ENCODE data around the gene CTSD.

CTSD gene

DNA sequence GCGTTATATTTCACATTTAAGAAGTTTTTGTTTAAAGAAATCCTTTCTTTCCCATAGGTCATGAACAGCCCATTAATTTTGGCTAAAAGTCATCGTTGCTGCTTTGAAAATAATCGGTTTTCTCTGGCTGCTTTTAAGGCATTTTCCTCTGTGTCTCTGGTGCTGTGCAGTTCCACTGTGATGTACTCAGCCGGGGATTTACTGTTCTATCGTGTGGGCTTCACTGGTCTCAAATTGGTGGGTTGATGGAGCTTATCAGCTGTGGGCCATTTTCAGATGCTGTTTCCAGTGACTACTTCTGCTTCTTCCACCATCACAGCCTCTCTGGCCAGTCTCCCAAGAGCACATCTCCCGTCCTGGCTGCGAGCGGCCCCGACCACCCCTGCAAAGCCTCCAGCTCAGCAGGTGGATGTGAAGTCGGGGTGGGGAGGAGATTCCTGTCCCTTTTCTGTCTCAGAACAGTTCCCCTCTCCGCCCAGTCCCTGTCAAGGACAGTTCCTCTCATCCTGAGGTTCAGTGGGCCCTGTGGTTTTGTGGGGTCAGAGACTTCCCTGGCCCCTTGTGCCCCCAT lies 33.6 kb downstream of the CTSD start:
- H3K36me3 Mint-ChIP-seq, result no peaks in the 10 kb centered on the region
- peaks cover 24 to 33% of the 10 kb centered on the region in 2 donors for H3K4me1 Mint-ChIP-seq
- peaks cover 68 to 87% of the 10 kb centered on the region in 2 donors for H3K27me3 Mint-ChIP-seq
- DNase-seq, result no peak
- no peak overlapping the region for H3K4me3 Mint-ChIP-seq
- no peak overlapping the region for H3K27ac Mint-ChIP-seq
- H3K9me3 Mint-ChIP-seq, result peaks cover 3 to 6% of the 10 kb centered on the region in 2 donors
- peak; percentile 27 to 44 for ATAC-seq (replicated peaks)

DNA sequence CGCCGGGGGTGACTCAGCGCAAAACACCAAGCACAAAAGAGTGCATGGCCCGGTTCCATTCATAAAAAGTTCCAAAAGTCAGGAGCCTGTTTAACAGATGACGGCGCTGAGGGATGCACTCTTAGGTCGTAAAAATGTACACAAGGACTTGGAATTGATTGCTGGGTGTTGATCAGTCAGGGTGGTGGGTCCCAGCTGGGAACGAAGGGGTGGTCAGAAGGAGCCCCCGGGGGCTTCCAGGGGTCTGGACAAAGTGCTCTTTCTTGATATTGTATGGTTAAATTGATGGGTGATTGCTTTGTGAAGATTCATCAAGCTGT lies 34.1 kb downstream of the CTSD start:
- DNase-seq (no peak), ATAC-seq (replicated peaks) (no peak)
- H3K4me1 Mint-ChIP-seq, result peaks cover 24 to 33% of the 10 kb centered on the region in 2 donors
- no peaks in the 10 kb centered on the region for H3K36me3 Mint-ChIP-seq
- H3K9me3 Mint-ChIP-seq, result peaks cover 3 to 6% of the 10 kb centered on the region in 2 donors
- no peak overlapping the region for H3K4me3 Mint-ChIP-seq
- peaks cover 72 to 87% of the 10 kb centered on the region in 2 donors for H3K27me3 Mint-ChIP-seq
- H3K27ac Mint-ChIP-seq, result no peak overlapping the region

- no peak for DNase-seq
- Mint-ChIP-seq H3K27me3 (peaks cover 70 to 85% of the 10 kb centered on the region in 2 donors), H3K9me3 (peaks cover 3 to 6% of the 10 kb centered on the region in 2 donors), H3K27ac (no peak overlapping the region), H3K36me3 (no peaks in the 10 kb centered on the region), H3K4me1 (peaks cover 23 to 33% of the 10 kb centered on the region in 2 donors), H3K4me3 (peak overlapping the region in 1 of 2 donors; percentile 30)
- peak; percentile 74 to 75 for ATAC-seq (replicated peaks)
Measured at GRCh38 chr11:1728931-1729691, 34.6 kb downstream of the CTSD start.

DNA sequence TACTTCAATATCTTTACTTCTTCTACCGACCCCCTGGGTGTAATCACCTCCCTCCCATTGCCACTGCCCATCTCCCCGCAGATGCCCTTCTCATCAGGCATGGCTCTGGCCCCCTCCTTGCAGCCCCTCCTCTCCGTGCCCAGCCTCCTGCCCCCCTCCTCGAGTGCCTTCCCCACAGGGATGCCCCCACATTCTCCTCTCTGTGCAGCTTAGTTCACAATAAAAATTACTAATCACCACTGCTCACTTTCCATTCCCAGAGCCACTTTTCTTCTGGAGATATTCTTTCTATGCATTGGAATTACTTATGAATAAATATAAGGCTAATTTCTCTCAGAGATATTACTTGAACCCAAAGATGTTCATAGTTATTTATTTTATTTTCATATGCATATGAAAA lies 35.4 kb downstream of the CTSD start:
- DNase-seq (no peak), ATAC-seq (replicated peaks) (no peak)
- peaks cover 3 to 6% of the 10 kb centered on the region in 2 donors for H3K9me3 Mint-ChIP-seq
- H3K27ac Mint-ChIP-seq, result no peak overlapping the region
- H3K4me1 Mint-ChIP-seq, result peaks cover 17 to 26% of the 10 kb centered on the region in 2 donors
- peaks cover 62 to 77% of the 10 kb centered on the region in 2 donors for H3K27me3 Mint-ChIP-seq
- H3K36me3 Mint-ChIP-seq, result no peaks in the 10 kb centered on the region
- no peak overlapping the region for H3K4me3 Mint-ChIP-seq

DNA sequence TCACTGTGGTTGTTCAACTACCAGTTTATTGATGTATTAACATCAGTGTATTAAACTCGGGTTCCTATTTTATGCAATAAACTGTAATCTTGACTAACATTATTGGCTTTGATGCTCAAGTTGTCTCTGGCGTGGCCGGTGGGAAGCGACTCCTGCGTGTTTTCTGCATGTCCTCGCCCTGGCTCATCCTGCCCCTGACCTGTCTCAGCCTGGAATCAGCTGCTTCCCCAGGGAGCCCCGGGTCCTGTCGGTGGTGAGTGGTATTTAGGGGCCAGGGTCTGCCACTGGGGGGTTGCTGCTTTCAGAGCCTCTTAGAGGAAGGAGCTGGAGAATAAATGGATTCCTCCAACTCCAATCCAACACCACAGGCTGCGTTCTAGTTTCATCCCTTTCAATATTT lies 35.9 kb downstream of the CTSD start:
- Mint-ChIP-seq H3K4me1 (peaks cover 17 to 26% of the 10 kb centered on the region in 2 donors), H3K9me3 (peaks cover 3 to 6% of the 10 kb centered on the region in 2 donors), H3K27me3 (peaks cover 60 to 77% of the 10 kb centered on the region in 2 donors), H3K27ac (no peak overlapping the region), H3K36me3 (no peaks in the 10 kb centered on the region), H3K4me3 (no peak overlapping the region)
- DNase-seq (no peak), ATAC-seq (replicated peaks) (no peak)

DNA sequence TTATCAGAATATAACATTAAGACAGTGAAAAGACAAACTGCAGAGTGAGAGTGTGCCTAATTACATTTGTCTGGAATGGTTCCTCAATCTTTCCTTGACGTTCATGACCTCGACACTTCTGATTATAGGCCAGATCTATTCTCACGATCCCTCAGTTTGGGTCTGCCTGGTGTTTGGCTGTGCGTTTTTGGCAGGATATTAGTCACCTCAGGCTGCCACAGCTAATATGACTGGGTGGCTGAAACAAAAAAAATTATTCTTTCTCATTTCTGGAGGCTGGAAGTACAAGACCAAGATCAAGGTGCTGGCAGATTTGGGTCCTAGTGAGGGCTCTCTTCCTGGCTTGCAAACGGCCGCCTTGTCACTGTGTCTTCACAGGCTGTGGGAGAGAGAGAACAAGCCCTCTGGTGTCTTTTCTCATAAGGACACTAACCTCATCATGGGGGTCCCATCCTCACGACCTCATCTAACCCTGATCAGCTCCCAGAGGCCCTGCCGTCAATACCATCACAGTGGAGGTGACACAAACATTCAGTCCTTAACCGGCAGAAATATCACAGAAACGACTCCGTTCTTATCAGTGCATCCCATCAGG lies 36.5 kb downstream of the CTSD start:
- H3K36me3 Mint-ChIP-seq, result no peaks in the 10 kb centered on the region
- peaks cover 17 to 26% of the 10 kb centered on the region in 2 donors for H3K4me1 Mint-ChIP-seq
- peaks cover 58 to 79% of the 10 kb centered on the region in 2 donors for H3K27me3 Mint-ChIP-seq
- H3K9me3 Mint-ChIP-seq, result peaks cover 3 to 6% of the 10 kb centered on the region in 2 donors
- ATAC-seq (replicated peaks), result peak in 1 of 2 donors; percentile 38
- DNase-seq, result no peak
- H3K27ac Mint-ChIP-seq, result peak overlapping the region; percentile 20
- no peak overlapping the region for H3K4me3 Mint-ChIP-seq

DNA sequence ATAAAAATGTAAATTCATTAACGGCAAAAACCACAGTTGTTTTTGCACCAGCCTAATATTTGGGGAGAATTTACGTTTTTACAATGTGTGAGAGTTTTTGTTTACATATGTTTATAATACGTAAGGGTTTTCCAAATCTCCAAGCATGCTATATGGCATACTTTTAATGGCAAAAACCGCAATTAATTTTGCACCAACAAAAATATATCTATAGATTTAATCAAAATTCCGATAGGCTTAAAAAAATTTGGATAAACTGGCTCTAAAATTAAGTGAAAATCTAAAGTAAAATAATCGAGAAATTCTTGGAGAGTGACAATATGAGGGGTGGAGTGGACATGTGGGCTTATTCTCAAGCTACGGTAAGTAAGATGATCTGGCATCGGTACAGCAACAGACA lies 43.9 kb downstream of the CTSD start:
- Mint-ChIP-seq H3K27me3 (peaks cover 11 to 19% of the 10 kb centered on the region in 2 donors), H3K9me3 (no peaks in the 10 kb centered on the region), H3K4me1 (no peaks in the 10 kb centered on the region), H3K4me3 (no peak overlapping the region), H3K27ac (no peak overlapping the region), H3K36me3 (no peaks in the 10 kb centered on the region)
- ATAC-seq (replicated peaks), result no peak
- DNase-seq, result no peak

DNA sequence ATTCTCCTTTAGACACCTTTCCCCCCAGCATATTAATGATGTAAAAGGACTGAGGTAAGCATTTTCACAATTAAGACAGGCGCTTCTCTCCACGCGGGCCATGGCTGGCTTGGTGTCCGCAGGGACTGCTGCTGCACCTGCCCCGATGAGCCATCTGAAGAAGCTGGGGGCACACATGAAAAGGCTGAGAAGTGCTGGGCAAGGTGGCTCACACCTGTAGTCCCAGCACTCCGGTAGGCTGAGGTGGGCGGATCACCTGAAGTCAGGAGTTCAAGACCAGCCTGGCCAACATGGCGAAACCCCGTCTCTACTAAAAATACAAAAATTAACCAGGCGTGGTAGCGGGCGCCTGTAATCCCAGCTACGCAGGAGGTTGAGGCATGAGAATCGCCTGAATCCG lies 45.4 kb downstream of the CTSD start:
- Mint-ChIP-seq H3K4me3 (no peak overlapping the region), H3K27me3 (peaks cover 8 to 14% of the 10 kb centered on the region in 2 donors), H3K27ac (no peak overlapping the region), H3K9me3 (no peaks in the 10 kb centered on the region), H3K4me1 (no peaks in the 10 kb centered on the region), H3K36me3 (no peaks in the 10 kb centered on the region)
- DNase-seq (no peak), ATAC-seq (replicated peaks) (no peak)

DNA sequence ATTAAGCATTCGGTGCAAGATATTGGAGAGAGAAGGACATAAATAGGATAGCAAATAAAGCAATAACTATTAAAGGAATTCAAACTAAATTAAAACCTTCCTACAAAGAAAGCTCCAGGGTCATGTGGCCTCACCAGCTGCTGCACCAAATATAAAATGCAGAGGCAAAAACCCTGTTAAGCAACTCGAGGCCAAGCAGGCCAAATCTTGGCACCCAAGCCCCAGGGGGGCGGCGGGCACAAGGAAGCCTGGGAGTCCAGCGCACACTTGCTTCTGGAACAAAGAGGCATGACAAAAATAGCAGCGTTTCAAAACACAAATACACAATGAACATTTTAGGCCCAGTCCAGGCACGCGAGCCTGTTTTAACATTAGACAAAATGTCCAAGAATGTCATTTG lies 46.0 kb downstream of the CTSD start:
- ATAC-seq (replicated peaks) (no peak), DNase-seq (no peak)
- no peaks in the 10 kb centered on the region for H3K9me3 Mint-ChIP-seq
- peaks cover 8 to 10% of the 10 kb centered on the region in 2 donors for H3K27me3 Mint-ChIP-seq
- H3K27ac Mint-ChIP-seq, result no peak overlapping the region
- no peak overlapping the region for H3K4me3 Mint-ChIP-seq
- no peaks in the 10 kb centered on the region for H3K4me1 Mint-ChIP-seq
- no peaks in the 10 kb centered on the region for H3K36me3 Mint-ChIP-seq

DNA sequence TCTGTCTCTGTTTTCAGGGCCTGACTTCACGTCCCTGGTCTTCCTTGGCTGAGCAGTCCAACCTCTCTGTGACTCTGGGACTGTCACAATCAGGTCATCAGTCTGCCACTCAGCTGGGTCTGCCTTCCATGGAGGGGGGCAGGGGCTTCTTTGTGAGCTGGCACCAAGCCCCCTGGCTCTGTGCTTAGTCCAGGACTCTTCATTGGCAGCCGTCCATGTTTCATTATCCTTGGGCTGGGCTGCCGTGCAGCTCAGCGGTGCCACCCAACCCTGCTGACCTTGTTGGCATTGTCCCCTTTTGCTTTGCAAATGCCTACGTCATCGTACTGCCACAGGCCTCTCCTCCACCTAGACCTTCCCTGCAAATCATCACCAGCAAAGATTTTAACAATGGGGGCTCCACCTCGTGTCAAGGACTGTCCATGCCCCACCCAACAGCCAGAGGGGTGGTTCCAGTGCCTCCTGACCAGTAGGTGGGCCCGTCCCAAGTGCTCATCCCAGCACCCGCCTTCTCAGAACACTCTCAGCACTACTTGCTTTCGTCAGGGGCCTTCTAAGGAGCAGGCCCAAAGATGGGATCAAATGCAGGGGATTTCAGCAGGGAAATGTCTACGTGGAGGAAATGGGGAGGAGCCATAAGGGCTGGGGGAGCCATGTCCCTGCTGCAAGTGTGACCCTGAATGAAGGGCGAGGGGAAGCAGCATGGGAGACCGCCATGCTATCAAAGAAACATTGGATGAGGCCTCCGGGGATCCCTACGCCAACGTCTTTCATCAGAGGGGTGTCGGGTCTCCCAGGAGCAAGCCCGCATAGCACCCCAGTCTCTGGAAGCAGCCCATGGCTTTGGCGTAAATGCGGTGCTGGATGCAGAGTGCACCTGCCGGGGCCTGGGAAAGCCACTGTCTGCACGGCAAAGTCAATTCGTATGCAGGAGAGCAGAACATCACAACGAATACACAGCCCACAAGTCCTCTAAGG lies 48.5 kb downstream of the CTSD start:
- H3K4me3 Mint-ChIP-seq, result no peak overlapping the region
- H3K4me1 Mint-ChIP-seq, result no peaks in the 10 kb centered on the region
- H3K9me3 Mint-ChIP-seq, result no peaks in the 10 kb centered on the region
- ATAC-seq (replicated peaks) (no peak), DNase-seq (no peak)
- no peaks in the 10 kb centered on the region for H3K36me3 Mint-ChIP-seq
- H3K27me3 Mint-ChIP-seq, result peaks cover 0 to 7% of the 10 kb centered on the region in 2 donors
- no peak overlapping the region for H3K27ac Mint-ChIP-seq

GRCh38 chr11:1708716-1709115 lies 55.0 kb downstream of the CTSD start:
- no peaks in the 10 kb centered on the region for H3K36me3 Mint-ChIP-seq
- peaks cover 9 to 20% of the 10 kb centered on the region in 2 donors for H3K4me1 Mint-ChIP-seq
- H3K27ac Mint-ChIP-seq, result no peak overlapping the region

DNA sequence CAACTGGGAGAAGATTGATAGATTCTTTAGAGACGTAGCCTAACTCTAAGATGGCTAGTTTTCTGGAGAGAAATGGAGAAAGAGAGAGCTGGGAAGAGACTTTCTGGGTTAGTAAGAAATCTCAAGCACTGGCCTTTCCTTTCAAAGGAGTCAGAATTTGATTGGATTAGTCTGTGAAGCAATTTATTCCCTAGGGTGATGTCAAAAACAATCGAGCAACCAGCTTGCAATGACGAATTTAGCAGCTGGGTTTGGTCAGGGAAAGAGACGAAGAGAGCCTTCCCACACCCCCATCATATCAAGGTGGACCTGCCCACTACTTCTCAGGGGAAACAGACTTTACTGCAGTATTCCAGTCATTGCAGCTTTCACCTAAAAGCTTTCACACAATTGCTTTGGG lies 56.0 kb downstream of the CTSD start:
- H3K27me3 Mint-ChIP-seq, result peaks cover 6 to 18% of the 10 kb centered on the region in 2 donors
- ATAC-seq (replicated peaks) (no peak), DNase-seq (no peak)
- no peak overlapping the region for H3K27ac Mint-ChIP-seq
- no peaks in the 10 kb centered on the region for H3K9me3 Mint-ChIP-seq
- no peak overlapping the region for H3K4me3 Mint-ChIP-seq
- peaks cover 9 to 20% of the 10 kb centered on the region in 2 donors for H3K4me1 Mint-ChIP-seq
- no peaks in the 10 kb centered on the region for H3K36me3 Mint-ChIP-seq

More at GRCh38 chr11:1708716-1709115, 55.0 kb downstream of the CTSD start:
- Mint-ChIP-seq H3K9me3 (no peaks in the 10 kb centered on the region), H3K4me3 (no peak overlapping the region), H3K27me3 (peaks cover 6 to 15% of the 10 kb centered on the region in 2 donors)
- ATAC-seq (replicated peaks) (no peak), DNase-seq (no peak)

GRCh38 chr11:1706634-1707400 lies 56.9 kb downstream of the CTSD start:
- Mint-ChIP-seq H3K9me3 (no peaks in the 10 kb centered on the region), H3K27me3 (peaks cover 11 to 18% of the 10 kb centered on the region in 2 donors), H3K4me3 (no peak overlapping the region), H3K36me3 (no peaks in the 10 kb centered on the region), H3K27ac (no peak overlapping the region), H3K4me1 (peaks cover 9 to 20% of the 10 kb centered on the region in 2 donors)
- peak in 1 of 2 donors; percentile 57 for ATAC-seq (replicated peaks)
- no peak for DNase-seq
